Gastroesophageal sphincter (tissue), 3 donors: ENCODE measurements around the gene EVC2.

Source experiments
- POLR2A ChIP-seq, 2 donors: fragments of 450-650 bp; IDR thresholded peaks; one replicate each; pipeline ENCODE4 v1.6.1; 2017; ENCODE audit warnings: antibody characterized with exemption in 2 of 2, mild to moderate bottlenecking in 2 of 2, moderate library complexity in 1 of 2
- POLR2AphosphoS5 ChIP-seq: sonication (generic); formaldehyde crosslinking; IDR thresholded peaks from one replicate; pipeline ENCODE4 v1.6.1; 2017; ENCODE audit warnings: antibody characterized with exemption
- TF ChIP-seq, protein P1 (sequence below), 4 experiments: fragments of 200-600 bp in 2 of 4; fragments of 450-650 bp in 2 of 4; sonication (generic) in 1 of 4; IDR thresholded peaks; one replicate each; pipeline ENCODE4 v1.5.1; 2017 to 2019; ENCODE audit warnings: antibody characterized with exemption in 4 of 4, mild to moderate bottlenecking in 2 of 4, moderate library complexity in 2 of 4

DNA sequence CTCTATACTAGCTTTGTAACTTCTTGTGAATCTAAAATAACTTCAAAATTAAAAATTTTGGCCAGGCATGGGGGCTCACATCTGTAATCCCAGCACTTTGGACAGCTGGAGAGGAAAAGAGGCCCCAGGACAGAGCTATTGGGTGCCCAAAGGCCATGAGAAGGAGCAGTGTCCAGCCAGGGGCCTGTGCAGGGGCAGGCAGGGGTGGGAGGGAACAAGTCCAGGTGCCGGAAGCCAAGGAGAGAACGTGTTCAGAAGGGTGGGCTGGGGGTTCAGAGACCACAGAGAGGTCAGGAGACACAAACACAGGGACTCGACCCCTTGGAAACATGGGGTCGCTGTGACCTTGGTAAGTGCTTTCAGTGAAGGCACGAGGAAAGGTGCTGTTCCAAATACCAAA lies 138.9 kb downstream of the EVC2 start:
- TF ChIP-seq POLR2AphosphoS5 (no peak), POLR2A (IDR thresholded peaks at IDR 0.05) (no peak)
- TF ChIP-seq, protein P1, sequence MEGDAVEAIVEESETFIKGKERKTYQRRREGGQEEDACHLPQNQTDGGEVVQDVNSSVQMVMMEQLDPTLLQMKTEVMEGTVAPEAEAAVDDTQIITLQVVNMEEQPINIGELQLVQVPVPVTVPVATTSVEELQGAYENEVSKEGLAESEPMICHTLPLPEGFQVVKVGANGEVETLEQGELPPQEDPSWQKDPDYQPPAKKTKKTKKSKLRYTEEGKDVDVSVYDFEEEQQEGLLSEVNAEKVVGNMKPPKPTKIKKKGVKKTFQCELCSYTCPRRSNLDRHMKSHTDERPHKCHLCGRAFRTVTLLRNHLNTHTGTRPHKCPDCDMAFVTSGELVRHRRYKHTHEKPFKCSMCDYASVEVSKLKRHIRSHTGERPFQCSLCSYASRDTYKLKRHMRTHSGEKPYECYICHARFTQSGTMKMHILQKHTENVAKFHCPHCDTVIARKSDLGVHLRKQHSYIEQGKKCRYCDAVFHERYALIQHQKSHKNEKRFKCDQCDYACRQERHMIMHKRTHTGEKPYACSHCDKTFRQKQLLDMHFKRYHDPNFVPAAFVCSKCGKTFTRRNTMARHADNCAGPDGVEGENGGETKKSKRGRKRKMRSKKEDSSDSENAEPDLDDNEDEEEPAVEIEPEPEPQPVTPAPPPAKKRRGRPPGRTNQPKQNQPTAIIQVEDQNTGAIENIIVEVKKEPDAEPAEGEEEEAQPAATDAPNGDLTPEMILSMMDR (IDR thresholded peaks at IDR 0.05): no peak
